Measurements from ENCODE around the gene POLD3.

- TF ChIP-seq POLR2A (IDR thresholded peaks at IDR 0.05) (no peak), CTCF (IDR thresholded peaks at IDR 0.05) (no peak)
Observed at GRCh38 chr11:74644081-74644480, 51.7 kb downstream of the POLD3 start.

Measured in heart left ventricle (tissue), 13 donors.